Hepatocyte (in vitro differentiated cells): ENCODE measurements around the gene HTR2C.

Source experiments
- EZH2 ChIP-seq: fragments of 200-600 bp; sonication (generic); IDR thresholded peaks from 2 replicates; pipeline ENCODE4 v1.6.1; 2016; ENCODE audit warnings: antibody characterized with exemption, mild to moderate bottlenecking, borderline replicate concordance
- EZH2phosphoT487 ChIP-seq: fragments of 200-600 bp; sonication (generic); IDR thresholded peaks from one replicate; pipeline ENCODE4 v1.6.1; 2018; ENCODE audit warnings: antibody characterized with exemption, mild to moderate bottlenecking, low read depth, moderate library complexity; ENCODE audit not compliant: unreplicated experiment, severe bottlenecking
- TF ChIP-seq, protein P1 (sequence below): fragments of 200-600 bp; sonication (generic); IDR thresholded peaks from 2 replicates; pipeline ENCODE4 v1.5.1; 2016; ENCODE audit warnings: antibody characterized with exemption, mild to moderate bottlenecking; ENCODE audit not compliant: poor library complexity

DNA sequence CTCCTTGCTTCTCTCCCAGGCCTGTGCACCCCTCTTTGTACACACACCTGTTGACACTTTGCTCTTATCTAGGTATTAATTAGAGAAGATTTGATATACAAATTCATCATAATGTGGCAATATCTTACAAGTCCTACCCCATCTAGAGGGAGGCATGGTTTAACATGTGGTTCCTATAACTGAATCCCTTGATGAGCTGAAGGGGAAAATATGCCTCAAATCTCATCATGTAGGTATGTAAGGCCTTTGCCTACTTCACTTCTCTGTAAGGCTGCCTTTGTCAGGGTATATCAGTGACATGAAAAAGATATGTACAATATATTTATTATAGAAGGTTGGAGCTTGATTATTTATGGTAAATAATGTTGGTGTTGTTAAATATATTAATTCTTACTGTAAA lies 31.9 kb downstream of the HTR2C start:
- TF ChIP-seq, protein P1, sequence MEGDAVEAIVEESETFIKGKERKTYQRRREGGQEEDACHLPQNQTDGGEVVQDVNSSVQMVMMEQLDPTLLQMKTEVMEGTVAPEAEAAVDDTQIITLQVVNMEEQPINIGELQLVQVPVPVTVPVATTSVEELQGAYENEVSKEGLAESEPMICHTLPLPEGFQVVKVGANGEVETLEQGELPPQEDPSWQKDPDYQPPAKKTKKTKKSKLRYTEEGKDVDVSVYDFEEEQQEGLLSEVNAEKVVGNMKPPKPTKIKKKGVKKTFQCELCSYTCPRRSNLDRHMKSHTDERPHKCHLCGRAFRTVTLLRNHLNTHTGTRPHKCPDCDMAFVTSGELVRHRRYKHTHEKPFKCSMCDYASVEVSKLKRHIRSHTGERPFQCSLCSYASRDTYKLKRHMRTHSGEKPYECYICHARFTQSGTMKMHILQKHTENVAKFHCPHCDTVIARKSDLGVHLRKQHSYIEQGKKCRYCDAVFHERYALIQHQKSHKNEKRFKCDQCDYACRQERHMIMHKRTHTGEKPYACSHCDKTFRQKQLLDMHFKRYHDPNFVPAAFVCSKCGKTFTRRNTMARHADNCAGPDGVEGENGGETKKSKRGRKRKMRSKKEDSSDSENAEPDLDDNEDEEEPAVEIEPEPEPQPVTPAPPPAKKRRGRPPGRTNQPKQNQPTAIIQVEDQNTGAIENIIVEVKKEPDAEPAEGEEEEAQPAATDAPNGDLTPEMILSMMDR, result no peak
- TF ChIP-seq EZH2phosphoT487 (no peak), EZH2 (no peak)
